GM12873 (cell line): ENCODE data around the gene TRABD2A.
A peak's percentile ranks its signal among the peaks of the same experiment; 100 is the strongest.

Source experiments
- TF ChIP-seq, protein P1 (sequence below): IDR thresholded peaks from 2 replicates; pipeline ENCODE4 v1.5.1; 2012; ENCODE audit warnings: low read depth, mild to moderate bottlenecking, moderate library complexity, low read length, control low read depth; ENCODE audit not compliant: insufficient read depth; ENCODE audit errors: missing control alignments

Gene TRABD2A, protein sequence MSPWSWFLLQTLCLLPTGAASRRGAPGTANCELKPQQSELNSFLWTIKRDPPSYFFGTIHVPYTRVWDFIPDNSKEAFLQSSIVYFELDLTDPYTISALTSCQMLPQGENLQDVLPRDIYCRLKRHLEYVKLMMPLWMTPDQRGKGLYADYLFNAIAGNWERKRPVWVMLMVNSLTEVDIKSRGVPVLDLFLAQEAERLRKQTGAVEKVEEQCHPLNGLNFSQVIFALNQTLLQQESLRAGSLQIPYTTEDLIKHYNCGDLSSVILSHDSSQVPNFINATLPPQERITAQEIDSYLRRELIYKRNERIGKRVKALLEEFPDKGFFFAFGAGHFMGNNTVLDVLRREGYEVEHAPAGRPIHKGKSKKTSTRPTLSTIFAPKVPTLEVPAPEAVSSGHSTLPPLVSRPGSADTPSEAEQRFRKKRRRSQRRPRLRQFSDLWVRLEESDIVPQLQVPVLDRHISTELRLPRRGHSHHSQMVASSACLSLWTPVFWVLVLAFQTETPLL

GRCh38 chr2:84880645-84881521 is at the start of gene TRABD2A:
Gene TRABD2A, minus strand, starts transcription at chr2:84881084. Its CDS starts 45 bp downstream, at chr2:84881039.
- TF ChIP-seq, protein P1, sequence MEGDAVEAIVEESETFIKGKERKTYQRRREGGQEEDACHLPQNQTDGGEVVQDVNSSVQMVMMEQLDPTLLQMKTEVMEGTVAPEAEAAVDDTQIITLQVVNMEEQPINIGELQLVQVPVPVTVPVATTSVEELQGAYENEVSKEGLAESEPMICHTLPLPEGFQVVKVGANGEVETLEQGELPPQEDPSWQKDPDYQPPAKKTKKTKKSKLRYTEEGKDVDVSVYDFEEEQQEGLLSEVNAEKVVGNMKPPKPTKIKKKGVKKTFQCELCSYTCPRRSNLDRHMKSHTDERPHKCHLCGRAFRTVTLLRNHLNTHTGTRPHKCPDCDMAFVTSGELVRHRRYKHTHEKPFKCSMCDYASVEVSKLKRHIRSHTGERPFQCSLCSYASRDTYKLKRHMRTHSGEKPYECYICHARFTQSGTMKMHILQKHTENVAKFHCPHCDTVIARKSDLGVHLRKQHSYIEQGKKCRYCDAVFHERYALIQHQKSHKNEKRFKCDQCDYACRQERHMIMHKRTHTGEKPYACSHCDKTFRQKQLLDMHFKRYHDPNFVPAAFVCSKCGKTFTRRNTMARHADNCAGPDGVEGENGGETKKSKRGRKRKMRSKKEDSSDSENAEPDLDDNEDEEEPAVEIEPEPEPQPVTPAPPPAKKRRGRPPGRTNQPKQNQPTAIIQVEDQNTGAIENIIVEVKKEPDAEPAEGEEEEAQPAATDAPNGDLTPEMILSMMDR: no peak

GRCh38 chr2:84927275-84927627 is 46.4 kb upstream of the TRABD2A start:
- TF ChIP-seq, protein P1: no peak

DNA sequence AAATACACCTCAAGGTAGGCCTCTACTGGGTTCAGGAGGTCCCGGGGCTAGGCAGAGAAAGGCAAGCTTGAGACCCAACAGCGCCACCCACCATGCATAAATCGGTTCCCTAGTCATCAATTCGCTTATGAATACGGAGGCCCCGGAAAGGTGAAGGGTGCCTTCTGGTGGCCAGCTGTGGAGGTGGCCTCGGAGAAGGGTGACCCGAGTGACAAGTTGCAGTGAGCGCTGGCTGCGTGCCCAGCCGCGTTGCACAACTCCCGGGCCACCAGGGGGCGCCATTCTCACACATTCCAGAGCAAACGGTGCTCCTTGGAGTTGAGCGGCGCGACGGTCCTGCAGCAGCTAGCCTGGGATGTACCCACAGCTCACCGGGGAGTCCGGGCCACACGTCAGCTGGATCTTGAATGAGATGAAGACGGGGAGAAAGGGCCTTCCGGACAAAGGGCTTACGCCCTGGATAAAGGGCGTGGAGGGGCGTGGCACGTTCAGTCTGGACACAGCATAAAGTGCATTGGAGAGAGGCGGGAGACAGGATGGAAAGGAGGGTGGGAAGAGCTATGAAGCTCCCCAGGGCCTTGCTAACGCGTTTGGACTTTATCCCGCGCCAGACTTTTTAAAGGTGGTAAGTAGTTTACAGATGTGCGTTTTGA is 45.0 kb upstream of the TRABD2A start:
- TF ChIP-seq, protein P1: peak; percentile 98

DNA sequence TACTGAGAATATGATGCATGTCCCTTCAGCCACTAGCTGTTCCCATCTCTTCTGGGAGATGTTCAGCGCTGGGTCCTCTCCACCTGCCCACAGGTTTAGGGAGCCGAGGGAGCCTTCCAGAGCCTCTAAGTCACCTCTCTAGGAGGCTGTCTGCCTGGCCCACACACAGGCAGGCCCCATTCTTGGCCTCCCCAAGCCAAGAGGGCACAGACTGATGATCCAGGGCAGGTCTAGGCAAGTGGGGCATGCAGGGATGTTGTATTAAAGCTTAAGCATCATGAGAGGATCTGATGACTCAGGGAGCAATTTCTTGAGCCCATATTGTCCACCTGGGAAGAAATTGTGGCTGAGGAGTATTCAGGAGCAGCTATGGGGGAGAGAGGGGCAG is 44.4 kb upstream of the TRABD2A start:
- TF ChIP-seq, protein P1: no peak

GRCh38 chr2:84924173-84925106 is 43.6 kb upstream of the TRABD2A start:
- TF ChIP-seq, protein P1: no peak

DNA sequence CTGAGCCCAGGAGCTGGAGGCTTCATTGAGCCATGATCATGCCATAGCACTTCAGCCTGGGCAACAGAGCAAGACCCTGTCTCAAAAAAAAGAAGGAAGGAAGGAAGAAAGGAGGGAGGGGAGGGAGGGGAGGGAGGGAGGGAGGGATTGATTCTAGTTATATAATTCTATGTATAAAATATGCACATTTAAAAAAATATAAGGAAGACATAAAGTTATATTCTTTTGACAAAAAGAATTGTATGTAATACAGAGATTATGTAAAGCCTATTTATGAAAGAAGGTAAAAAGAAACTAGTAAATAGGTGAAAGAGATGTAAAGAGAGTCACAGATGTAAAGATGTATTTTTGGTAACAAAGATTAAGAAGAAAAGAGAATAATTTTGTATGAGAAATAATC is 42.1 kb upstream of the TRABD2A start:
- TF ChIP-seq, protein P1: no peak
